Stimulated activated CD4-positive, alpha-beta T cell treated with anti-CD3 and anti-CD28 coated beads, Interleukin-1b, Interleukin-23, amount 100 ng/mL, for 24 hours (primary cell): ENCODE results near the gene ZNF474.
"Not testable (repeated sequence)": the region's sequence is repeated elsewhere in the genome, so short reads cannot be mapped to it uniquely, and the experiment has no call there.

ENCODE experiments used
- DNase-seq, 4 experiments: peaks; one replicate each; pipeline ENCODE4 v3.0.0-alpha.2; 2020; ENCODE audit warnings: low read depth in 4 of 4, low spot score in 1 of 4

Gene ZNF474

GRCh38 chr5:122129306-122129705, at the start of gene ZNF474:
Gene ZNF474 (plus strand): TSS chr5:122129546. CDS start chr5:122151991, 22,445 bp downstream.
- no peak for DNase-seq

DNA sequence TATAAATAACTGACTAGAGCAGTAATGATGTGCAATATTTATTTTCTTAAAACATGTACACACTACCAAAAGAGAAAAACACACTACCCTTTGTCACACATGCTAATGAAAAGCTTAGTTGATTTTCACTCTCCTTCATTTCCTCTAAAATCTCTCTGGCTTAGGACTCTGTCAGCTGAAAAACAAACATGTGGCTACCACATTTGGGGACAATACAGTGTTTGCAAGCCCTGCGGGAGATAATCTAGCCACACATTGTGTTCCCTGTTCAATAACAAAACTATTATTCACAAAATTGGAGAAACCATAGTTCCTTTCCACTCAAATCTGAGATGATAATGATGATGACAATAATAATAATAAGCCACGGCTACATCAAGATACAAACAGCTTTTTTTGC, 47.8 kb upstream of the ZNF474 start:
- no peak for DNase-seq

GRCh38 chr5:122083535-122083934, 45.8 kb upstream of the ZNF474 start:
- DNase-seq, result no peak

- DNase-seq, result no peak
Observed at GRCh38 chr5:122085041-122085440, 44.3 kb upstream of the ZNF474 start.

- DNase-seq, result no peak
Observed at GRCh38 chr5:122089096-122090013, 40.0 kb upstream of the ZNF474 start.

GRCh38 chr5:122091936-122092600, 37.3 kb upstream of the ZNF474 start:
- no peak for DNase-seq

- no peak for DNase-seq
Observed at GRCh38 chr5:122093415-122094180, 35.7 kb upstream of the ZNF474 start.

DNA sequence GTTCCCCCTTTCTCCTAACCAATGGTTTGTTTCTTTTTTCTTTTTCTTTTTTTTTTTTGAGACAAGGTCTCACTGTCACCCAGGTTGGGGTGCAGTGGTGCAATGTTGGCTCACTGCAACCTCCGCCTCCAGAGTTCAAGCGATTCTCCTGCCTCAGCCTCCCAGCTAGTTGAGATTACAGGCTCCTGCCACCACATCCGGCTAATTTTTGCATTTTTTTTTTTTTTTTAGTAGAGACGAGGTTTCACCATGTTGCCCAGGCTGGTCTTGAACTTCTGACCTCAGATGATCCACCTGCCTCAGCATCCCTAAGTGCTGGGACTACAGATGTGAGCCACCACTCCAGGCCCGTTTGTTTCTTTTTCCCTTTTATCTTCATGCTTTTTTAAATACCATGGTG, 35.1 kb upstream of the ZNF474 start:
- DNase-seq, result not testable (repeated sequence)

DNA sequence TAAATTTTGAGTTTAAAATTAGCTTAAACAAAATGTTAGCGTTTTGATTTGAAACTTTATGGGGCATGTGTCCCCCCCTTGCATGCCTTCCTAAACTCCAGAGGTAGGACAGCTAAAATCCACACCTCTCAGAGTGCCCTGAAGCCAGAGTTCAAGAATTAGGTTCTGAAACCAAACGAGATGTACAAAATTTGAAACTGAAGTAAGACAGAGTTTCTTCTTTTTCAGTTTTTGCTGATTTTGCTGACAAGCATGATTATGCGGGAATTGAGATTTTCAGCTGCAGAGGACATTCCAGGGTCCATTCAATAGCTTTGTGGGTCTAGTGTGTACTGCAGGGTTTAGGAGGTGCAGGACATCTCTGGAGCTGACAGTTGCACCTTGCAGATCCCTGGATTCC, 34.2 kb upstream of the ZNF474 start:
- DNase-seq, result no peak

- DNase-seq, result no peak
Observed at GRCh38 chr5:122097391-122097790, 32.0 kb upstream of the ZNF474 start.

DNA sequence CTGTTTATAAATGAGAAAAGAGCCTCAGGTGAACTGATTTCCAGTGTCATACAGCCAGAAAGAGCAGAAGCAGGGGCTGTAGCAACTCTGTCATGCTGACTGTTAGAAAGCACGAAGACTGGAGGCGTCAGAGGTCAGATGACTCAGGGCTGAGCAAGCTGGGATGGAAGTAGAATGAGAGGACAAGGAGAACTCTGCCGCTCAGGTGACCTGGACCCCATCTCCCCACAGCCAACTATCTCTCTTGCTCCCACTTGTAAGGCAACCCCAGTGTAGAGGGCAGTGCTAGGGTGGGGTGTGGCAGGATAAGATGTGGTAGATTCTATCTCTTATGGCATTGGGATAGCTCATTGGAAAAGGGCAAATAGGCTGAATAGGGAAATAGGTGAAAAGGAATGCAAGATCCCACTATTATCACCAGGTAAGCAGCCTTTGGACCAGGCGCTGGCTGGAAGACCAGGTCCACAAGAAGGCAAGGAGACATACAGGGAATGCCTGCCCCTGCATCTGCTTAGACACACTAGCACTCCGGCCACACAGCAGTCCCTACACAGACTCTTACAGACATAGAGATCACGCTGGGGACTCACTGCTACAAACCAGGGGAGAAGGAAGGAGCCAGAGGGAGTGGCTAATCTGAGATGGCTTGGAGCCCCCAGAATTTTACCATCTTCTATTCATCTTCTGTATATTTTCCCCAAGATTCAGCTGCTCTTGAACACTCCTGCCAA, 30.1 kb upstream of the ZNF474 start:
- DNase-seq, result no peak

- DNase-seq, result no peak
Observed at GRCh38 chr5:122101636-122102285, 27.6 kb upstream of the ZNF474 start.

DNA sequence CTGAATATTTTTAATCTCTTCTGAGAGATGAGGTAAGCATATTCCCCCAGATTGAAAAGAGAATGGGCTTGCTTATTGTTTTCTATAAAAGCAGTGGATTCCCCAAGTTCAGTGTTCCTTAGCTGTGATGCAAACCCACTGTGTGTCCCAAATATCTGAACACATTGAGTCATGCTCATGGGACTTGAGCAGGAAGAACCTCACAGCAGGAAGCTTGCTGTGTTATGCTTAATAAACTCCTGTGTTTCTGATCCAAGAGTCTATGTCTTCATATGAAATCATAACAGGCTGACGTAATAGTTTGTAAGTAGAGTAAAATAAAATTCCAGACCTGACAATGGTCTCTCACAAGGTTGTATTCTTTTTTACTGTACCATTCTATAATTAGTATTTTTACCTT, 26.5 kb upstream of the ZNF474 start:
- no peak for DNase-seq

- DNase-seq, result no peak
Observed at GRCh38 chr5:122105909-122106308, 23.4 kb upstream of the ZNF474 start.

DNA sequence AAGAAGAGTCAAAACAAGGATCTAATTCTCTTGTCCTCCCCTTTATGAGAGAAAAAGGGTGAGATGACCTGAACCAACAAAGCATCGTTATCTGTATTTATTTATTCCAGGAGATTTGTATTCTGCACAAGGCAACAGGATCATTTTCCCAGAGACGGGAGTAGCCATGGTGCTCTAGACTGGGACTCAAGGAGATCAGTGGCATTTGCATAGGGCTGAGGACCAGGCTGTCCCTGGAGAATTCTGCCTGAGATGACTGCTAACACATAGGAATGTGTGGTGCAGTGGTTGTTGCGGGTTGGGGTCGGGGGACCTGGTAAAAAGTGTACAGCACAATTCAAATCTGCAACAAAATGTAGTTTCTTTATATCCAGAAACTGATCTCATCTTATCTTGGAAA, 22.3 kb upstream of the ZNF474 start:
- DNase-seq, result no peak

DNA sequence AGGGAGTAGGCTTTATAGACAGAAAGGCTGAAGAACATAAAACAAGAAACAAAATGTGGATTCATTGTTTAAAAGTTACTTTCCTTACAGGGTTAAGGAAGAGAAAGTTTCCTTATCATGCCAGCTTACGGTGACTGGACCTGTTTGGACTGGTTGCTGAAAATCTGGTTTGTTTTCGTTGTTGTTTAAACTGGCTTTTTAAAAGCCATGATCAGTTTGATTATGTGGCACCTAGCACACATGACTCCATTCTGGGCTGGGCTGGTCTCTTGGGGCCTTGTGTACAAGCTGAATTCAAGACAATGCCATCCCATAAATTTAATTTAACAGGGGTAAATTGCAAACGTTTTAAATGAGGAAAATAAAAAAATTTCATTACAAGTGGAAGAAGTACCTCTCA, 18.4 kb upstream of the ZNF474 start:
- DNase-seq, result no peak

DNA sequence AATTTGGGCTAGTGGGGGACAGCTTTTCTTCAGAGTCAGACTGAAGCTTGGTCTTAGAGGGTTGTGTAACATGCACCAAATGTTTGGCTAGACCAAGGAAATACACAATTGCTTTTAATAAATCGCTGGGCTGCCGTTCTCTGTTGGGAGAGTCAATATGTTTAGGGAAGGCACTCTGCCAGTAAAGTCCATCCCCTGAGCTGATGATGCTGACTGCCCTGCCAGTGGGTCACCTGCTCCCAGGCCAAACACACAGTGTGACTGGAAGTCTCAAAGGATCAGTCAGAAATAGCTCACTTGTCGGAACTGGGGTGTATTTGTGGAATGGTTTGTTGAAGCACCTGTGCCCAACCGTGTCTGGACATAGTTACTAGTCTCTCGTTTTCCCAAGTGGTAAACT, 17.9 kb upstream of the ZNF474 start:
- no peak for DNase-seq

GRCh38 chr5:122112063-122112462, 17.3 kb upstream of the ZNF474 start:
- no peak for DNase-seq

GRCh38 chr5:122112733-122113558, 16.4 kb upstream of the ZNF474 start:
- DNase-seq, result no peak

DNA sequence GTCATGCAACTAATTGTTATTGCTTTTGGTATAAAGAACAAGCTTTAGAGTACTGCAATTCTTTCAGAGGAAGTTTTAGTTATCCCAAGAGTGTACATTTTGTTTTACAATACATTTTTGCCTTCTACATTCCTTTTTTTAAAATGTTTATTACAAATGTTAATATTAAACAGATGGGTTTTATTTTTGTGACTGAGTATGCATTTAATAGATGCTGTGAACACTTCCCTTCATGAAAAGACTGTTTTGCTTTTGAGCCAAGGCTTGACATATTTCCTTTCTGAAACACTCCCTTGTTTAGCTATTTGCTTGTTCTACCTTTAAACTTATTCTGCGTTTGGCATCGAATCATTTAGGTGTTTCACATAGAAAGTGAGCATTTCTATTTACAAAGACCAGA, 14.8 kb upstream of the ZNF474 start:
- no peak for DNase-seq
